CD4-positive, alpha-beta T cell treated with Interleukin-10 for 1 hour (primary cell): Measurements from ENCODE around the gene PLD5.

Experiments
- DNase-seq: peaks from one replicate; pipeline ENCODE4 v3.0.0-alpha.2; 2020

Gene PLD5

DNA sequence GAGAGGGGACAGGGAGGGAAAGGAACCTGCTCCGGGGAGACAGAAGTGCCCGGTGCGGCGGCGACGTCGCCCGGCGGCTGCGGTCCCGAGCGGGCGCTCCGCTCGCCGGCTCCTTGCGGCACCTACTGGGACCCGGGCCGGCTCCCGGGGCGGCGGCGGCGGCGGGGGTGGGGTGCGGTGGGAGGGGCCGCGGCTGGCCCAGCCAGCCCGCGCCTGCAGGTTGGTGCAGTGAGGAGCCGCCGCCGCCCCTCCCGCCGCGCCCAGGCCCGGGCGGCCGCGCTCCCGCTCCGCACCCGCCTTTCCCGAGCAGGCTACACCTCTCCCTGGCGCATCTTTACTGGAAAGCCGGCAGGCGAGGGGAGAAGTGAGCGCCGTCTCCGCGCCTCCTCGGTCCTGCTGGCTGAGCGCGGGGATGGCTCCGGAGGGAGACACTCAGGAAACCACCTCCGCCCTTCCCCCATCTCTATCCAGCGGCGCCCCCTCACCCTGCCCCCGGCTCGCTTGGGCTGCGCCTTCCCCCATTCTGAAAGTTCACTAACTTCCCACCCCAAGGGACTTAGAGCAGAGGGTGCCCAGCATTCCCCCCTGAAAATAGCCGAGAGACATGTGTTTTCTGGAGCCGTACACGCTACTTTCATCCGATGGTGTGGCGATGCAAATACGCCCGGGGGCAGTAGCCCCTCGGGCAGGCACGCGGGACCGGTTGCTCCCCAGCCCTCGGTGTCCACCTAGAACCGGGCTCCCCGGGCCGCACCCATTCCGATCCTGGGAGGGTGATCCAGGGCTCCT, at the start of gene PLD5:
TSS of gene PLD5 (minus strand) at position 127 of the 789 bp plus-strand sequence.
- DNase-seq = no peak

DNA sequence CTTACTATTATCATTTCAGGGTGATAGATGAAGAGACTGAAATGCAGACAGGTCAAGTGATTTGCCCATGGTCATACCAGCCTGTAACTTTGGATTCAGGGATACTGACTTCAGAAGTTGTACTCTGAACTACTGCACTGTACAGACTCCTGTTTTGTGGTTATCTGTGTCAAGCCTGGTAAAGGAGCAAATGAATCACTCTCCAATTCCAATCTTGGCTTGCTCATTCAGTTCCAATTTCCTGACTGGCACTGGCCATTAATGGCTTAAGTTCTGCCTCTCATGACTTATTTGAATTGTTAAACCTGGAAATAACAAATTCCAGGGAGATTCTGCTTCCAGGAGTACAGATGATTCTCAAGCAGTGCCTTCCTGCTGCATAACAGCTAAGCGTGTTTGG, 45.4 kb upstream of the PLD5 start:
- DNase-seq = no peak

DNA sequence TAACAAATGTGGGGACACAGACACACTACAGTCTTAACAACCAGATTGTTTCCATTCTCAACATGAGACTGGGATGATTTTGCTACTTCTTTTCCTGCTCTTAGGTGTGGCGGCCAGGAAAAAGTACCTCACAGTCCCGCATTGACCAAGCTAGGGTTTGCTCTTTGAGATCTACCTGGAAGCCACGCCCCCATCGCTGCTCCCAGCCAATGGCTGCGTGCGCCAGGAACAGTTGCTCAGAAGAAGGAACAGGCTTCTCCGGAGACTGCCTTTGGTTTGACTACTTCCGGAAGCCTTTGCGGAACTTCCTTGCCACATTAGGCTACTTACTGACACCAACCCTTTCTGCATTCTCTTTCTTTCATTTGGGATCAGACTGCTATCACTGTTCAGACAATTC, 44.2 kb upstream of the PLD5 start:
- no peak for DNase-seq

DNA sequence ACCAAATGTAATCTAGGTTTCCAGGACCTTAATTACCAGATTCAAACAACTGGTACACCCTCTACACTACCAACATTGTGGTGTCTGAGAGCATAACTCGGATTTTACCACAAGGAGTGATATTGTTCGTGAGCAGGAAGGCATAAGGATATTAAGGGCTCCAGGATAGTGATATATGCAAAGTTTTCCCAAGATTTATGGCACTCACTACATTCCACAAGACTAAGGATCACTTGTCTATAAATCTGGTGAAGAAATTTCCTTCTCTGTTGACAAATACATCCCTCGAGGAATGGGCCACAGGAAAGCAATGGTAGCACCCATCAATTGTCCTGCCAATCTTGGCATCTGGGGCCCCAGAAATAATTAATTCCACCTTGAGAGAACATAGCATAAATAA, 43.1 kb upstream of the PLD5 start:
- no peak for DNase-seq

DNA sequence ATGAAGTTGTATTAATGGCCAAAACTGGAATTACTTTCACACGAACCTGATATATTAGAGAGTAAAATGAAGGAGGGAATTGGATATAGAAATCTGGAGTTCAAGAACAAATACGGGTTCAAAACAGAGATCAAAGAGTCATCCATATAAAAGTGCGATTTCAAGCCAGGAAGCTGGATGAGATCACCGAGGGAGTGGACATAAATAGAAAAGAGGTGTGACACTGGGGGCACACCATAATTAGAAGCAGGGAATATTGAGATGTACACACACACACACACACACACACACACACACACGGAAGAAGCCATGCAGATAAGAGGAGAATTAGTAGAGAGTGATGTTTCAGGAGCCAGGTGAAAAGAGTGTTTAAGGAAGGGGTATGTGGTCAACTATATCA, 32.3 kb upstream of the PLD5 start:
- no peak for DNase-seq

DNA sequence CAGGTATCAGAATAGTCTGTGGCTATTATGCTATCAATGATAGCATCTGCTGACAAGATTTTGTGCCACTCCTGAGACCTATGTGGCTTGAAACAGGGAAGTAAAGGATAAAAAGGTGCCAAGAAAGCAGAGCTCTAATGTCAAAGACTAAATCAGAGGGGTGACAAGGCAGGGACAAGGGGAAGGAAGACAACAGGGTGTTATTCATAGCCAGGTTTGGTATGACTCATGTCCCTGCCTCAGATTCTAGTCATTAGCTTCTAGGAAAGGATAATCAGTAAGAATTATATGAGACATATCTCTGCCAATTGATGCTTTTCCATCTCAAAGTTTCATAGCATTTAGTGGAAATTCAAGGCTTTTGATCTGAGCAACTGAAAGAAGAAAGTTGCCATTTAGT, 31.8 kb upstream of the PLD5 start:
- no peak for DNase-seq

DNA sequence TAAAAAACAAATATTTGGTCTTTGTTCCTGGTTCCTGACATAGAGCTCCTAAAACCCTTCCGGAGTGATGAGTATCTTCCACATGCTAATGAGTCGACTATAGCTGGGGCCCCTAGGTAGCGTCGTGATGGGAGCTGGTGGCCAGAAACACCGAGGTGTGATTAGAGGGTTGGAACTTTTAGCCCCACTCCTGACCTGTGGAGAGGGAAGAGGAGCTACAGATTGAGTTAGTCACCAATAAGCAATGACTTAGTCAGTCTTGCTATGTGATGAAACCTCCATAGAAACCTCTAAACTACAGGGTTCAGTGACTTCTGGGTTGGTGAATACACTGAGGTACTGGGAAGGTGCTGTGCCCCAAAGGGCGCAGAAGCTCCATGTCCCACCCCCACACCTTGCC, 30.1 kb upstream of the PLD5 start:
- no peak for DNase-seq

DNA sequence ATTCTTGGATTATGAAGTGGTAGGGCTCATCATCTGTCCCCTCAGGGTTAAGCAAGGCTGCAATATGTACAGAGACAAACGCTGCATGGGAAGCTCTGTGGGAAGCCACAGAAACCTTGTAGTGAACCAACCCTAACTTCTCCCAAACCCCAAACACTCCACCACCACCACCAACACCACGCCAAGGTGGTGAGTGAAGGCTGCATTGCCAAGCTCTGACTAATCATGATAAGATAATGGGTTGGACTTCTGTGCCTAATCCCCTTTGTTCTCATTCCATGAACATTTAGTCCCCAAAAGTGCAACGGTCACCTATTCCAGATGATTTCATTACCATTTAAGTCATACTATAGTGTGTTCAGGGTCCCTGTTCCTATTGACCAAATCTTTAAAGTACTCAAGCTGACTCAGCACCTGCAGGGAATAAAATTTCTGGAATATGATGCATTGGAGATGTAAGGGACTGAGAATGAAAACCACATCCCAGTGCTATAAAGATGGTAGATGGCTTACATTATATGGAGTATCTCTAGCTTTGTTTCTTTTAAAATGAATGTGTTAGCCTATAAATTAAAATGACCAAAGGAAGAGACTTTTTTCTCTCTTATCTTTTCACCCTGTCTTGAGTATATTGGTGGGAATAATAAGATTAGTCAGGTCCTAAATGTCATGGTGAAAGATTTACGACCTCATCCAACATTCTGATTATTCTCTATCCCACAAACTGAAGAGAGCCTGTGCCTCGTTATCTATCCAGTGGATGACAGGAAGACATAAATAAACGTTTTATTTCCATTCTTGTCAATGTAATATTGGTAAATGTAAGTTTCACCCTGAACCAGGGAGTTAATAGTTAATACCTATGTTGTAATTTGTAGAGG, 22.6 kb upstream of the PLD5 start:
- DNase-seq = no peak

DNA sequence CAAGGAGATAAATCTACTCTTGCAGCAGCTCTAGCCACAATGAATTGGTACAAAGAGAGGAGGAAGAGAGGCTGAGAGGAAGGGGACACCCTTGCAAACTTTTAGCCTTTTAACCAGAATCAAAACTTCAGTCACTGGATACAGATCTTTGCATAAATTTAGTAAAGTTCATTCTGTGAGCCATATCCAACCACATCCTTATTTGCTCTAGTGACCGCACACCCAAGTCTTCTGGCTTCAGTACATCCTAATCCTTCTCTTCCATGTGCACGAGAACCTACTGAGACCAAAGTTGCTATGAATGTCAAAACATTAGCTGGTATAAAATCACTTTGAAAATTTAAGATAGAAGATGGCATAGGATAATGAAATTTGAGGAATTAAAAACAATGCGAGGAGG, 21.9 kb upstream of the PLD5 start:
- no peak for DNase-seq

DNA sequence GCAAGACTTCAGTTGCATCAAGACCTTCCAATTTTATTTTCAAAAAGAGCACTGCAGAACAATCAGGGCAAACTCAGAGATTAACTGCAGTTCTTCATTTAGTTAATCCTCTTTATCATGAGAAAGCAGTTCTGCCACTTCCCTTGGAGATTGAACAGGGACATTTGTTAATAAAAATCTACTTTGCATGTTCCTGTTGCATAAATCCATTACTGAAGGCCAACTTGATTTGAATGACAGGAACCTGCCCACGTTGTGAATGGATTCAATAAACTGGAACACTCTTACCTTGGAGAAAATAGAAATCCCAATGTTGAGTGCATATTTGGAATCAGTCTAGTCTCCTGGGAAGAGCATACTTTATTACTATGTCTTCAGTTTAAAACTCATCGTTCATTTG, 19.6 kb upstream of the PLD5 start:
- DNase-seq = no peak

DNA sequence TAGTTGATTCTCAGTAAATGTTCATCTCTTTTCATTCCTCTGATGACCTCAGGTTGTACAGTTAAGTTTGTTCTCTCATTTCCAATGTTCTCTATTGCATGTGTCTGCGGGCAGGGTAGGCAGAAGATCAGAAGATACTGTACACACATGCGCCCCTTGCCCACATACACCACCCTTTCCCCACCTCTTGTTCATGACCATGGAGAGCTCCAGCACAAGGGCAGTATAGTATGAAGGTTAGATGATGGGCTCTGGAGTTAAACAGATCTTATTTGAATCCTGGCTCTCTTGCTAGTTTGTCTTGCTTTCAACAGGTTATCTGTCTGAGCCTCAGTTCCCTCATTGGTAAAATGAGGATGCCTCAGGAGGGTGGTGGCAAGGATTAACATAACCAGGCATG, 17.8 kb upstream of the PLD5 start:
- DNase-seq = no peak

DNA sequence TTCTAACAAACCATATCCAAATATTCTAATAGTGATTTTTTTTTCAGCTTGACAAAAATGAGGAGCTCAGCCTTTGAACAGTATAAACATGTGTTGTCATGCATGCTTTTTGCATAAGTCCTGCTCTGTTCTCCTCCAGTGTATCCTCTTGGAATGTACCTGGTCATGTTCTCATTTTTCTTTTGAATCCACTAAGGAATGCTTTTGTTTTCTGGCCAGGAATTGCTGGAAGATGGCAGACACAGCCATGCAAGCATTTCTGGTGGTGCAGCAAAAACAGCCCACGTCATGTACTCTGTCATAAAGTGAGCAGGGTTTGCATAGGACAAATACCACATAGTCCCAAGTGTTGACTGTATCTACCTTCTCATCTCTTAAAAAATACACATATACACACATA, 11.5 kb upstream of the PLD5 start:
- DNase-seq = no peak

DNA sequence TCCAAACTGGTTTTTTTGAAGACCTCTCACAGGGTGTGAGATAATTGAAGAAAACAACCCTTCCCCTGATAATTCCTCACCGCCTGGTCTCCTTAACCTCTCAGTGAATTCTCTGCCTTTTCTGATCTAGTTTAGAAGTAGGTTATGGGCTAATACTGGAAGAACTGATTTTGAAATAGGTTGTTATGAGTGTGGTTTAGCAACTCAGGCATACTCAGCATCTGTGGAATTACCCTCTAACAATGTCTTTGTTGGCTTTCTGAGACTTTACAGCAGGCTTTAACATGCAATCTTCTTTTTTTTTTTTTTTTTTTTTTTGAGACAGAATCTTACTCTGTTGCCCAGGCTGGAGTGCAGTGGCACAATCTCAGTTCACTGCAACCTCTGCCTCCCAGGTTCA, 10.3 kb upstream of the PLD5 start:
- DNase-seq = no peak

DNA sequence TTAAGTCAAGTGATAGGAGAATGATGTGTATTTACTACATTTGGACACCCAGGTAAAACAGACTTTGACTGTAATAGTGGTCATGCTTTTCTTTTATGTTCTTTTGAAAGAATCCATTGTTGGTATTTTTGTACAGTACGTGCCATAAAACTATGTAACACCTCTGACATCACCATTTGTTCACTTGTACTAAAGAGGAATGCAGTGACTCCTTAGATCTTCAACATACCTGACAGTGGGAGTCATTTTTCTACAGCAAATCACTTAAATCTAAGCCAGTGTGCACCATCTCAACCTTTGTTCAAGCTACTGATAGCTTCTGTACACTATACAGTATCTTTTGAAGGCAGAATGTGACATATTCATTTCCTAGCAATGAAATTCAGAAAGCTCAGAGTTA, 6.3 kb upstream of the PLD5 start:
- DNase-seq = no peak

DNA sequence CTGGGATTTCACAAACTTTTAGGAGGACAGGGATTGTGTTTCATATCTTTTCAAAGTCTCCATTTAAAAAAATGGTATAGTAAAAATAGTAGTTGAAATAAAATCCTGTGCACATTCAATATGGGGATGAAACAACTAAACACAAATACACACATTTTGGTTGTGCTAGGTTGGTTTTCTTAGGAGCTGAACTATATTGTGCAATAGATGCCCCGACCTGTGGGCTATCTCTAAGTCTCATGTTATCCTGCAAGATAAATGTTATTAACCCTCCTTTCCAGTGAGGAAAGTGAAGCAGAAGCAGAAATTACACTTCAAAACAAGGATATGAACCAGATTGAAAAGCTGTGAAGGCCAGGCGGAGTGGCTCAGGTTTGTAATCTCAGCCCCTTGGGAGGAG, 1.3 kb upstream of the PLD5 start:
- no peak for DNase-seq

DNA sequence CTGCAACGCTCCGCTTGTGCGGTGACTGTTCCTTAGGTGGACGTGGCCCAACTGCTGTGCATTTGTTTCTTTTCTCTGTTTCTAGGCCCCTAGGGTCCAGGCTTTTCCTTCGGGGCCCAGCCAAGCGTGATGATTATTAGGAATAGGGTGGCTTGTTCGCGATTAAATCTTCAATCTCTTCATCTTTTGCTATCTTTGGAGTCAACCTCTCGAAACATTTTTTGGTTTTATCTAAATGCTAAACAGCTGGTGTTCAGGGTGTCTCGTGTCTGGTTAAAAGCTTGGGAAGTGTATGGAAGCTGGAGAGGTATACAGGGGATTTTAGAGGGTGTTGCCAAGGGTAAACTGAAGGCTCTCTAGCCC, 844 bp upstream of the PLD5 start:
- no peak for DNase-seq

DNA sequence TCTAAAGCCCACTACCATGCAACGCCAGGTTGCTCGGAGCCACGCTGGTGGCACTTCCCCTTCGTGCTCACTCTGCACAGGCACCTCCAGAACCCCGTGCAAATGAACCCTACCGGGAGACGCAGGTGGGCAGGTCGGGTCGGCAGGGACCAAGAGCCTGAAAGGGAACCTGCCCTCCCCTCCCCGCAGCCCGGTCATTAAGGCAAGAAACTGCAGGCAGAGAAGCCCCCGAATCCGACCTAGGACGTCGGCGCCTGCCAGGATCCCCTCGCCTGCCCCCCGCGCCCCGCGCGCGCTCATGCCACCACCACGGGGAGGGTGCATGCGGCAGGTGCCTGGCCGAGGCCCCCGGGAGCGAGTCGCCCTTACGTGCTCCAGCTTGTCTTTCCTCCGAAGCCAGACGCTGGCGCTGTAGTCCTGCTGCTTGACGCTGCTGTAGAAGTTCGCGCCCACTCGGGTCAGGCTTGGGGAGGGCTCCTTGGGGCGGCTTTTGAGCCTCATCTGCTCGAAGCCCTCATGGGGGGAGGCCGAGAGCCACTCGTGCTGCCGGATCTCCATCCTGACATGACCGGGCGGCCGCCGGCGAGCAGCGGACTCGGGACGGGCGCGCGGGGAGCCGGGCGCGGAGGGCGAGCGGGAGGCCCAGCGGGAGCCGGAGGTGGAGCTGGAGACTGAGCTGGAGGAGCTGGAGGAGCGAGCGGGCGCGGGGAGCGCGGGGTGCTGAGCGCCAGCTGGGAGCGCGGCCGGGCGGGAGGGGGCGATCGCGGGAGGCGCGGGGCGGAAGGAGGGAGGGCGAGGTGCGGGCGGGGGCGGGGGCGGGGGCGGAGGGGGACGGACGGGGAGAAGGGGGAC, 552 bp downstream of the PLD5 start:
- no peak for DNase-seq

DNA sequence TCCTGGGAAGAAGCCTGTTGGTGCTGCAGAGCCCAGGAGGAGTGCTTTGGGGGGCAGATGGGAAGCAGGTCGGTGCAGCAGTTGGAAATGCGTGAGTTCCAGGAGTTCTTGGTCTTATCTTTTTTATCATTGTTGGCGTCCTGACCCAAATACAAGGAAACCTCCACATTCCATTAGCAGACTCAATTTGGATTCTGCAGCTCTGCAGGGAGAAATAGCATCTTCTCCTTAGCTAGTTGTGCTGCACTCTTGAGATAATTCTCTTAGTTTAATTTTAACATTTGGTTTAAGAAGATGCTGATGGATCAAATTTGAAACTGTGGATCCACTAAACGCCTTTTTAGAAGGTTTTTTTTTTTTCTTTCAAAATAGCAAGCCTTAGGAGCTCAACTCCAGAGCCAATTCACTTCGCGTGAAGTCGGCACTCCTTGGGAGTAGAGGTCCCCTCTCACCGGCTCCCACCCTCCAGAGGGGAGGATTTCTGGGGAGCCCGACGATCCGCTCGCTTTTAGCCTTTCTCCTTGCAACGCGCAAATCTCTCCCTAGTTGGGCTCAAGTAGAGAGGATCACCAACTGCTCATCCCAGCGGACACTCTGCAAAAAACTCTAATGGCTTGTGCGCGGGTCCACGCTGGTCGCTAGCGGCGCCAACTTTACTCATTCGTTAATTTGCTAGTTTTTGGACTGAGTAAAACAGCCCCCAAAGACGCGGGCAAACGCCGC, 1.3 kb downstream of the PLD5 start:
- DNase-seq = no peak

DNA sequence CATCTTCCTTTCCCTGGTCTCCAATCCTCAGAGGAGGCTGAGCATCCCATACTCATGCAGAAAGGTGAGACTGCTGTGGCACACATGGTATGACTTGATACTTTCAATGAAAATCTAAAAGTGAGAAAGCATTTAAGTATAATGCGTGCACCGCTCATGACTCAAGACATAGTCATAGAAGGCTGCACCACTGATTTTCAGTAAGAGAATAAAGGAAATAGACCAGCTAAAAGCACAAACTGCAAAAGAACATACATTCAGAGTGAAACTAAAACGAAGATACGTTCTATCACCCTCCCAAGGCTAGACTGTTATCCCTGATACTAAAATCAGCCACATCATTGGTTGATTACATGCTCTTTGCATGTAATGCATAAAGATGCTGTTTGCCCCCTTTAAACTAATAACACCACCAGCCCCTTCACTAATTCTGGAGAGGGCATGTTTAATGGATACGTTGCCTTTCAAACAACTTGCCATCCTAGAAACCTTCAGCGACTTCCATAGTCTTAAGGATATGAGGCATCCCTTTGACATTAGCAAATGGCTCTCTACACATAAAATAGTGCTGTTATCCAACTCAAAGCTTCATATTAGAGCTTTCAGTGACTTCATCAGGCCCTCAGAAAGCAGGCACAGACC, 2.1 kb downstream of the PLD5 start:
- DNase-seq = no peak

DNA sequence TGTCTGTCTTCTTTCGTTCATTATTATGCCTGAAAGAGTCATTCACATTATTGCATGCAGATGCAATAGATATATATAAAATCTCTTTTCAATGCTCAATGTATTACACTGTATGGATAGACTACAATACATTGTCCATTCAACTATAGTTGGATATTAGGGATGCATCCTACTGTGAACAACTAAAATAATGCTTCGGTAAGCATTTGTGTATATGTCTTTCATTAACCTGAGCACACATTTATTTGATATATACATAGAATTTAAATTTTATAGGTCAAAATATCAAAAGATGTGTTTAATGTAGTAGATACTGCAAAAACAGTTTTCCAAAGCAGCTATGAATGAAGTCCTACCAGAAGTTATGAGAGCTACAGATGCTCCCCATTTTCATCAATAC, 8.9 kb downstream of the PLD5 start:
- no peak for DNase-seq

DNA sequence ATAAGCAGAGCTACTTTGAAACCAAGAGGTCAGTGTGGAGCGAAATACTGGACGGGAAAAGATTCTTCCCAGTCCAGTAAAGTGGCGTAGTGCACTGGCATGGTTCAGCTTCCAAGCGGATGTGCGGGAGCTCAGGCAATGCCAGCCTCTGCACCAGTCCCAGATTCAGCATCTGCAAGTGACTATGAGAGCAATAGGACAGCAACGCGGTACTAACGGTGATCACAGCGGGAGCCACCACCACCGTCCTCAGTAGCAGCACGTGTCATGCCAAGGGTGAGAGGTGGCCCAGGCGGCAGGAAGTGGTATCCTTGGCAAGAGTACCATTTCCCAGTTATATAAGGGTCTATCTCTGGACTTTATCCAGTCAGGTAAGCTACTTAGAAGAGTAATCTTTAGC, 17.8 kb downstream of the PLD5 start:
- DNase-seq = no peak

DNA sequence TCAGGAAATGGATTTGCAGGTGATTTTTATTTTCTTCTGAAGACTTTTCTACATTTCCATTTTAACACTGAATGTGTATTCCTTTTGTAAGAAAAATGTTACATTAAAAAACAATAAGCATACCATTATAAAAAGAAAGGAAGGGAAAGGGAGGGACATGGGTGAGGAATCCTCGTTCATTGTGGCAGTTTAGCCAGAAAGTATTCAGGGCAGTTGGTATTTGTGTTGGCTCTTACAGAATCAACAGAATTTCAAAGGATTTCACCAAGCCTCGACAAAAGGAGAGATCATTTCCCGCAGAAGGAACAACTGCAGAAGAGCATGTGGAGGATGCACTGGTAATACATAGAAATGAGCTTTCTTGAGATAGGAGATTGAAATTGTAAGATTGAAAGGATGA, 35.0 kb downstream of the PLD5 start:
- no peak for DNase-seq
